Body of pancreas (tissue), 4 donors: ENCODE measurements around the gene VKORC1.

ENCODE experiments used
- POLR2A ChIP-seq, 3 donors: fragments of 450-650 bp; IDR thresholded peaks; one replicate each; pipeline ENCODE4 v1.6.1; 2016; ENCODE audit warnings: antibody characterized with exemption in 3 of 3, mild to moderate bottlenecking in 2 of 3
- TF ChIP-seq, protein P1 (sequence below), 7 experiments: fragments of 450-650 bp in 4 of 7; fragments of 200-600 bp in 3 of 7; sonication (generic) in 3 of 7; IDR thresholded peaks; one replicate each; pipeline ENCODE4 v1.5.1; 2016 to 2019; ENCODE audit warnings: antibody characterized with exemption in 7 of 7

DNA sequence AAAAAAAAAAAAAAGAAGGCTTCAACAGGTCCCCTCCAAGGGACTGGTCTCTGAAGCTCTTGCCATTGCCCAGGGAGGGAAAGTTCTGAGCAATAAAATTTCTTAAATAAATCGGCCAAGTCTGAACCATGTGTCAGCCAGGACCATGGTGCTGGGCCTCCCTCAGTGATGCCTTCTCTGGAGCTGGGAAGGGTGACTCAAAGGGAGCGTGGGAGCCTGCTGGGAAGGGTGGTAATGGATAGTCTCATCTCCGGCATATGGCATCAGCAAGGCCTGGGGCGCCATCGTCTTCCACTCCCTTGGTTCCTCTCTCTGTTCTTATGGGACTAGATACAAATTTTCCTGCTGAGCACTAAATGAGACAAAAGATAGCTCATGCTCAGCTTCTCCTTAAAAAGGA lies 2.3 kb downstream of the VKORC1 start:
- TF ChIP-seq, protein P1, sequence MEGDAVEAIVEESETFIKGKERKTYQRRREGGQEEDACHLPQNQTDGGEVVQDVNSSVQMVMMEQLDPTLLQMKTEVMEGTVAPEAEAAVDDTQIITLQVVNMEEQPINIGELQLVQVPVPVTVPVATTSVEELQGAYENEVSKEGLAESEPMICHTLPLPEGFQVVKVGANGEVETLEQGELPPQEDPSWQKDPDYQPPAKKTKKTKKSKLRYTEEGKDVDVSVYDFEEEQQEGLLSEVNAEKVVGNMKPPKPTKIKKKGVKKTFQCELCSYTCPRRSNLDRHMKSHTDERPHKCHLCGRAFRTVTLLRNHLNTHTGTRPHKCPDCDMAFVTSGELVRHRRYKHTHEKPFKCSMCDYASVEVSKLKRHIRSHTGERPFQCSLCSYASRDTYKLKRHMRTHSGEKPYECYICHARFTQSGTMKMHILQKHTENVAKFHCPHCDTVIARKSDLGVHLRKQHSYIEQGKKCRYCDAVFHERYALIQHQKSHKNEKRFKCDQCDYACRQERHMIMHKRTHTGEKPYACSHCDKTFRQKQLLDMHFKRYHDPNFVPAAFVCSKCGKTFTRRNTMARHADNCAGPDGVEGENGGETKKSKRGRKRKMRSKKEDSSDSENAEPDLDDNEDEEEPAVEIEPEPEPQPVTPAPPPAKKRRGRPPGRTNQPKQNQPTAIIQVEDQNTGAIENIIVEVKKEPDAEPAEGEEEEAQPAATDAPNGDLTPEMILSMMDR (IDR thresholded peaks at IDR 0.05): no peak
- TF ChIP-seq POLR2A (IDR thresholded peaks at IDR 0.05): no peak
